GM12878 (cell line): ENCODE results near the gene KANSL2. TPM values are rescaled to one million over a fixed set of nuclear protein-coding genes. Genes with fewer than 3 reads are reported as not detected.
A peak's percentile ranks its signal among the peaks of the same experiment; 100 is the strongest.
"Not testable (repeated sequence)": the region's sequence is repeated elsewhere in the genome, so short reads cannot be mapped to it uniquely, and the experiment has no call there.

ENCODE experiments used
- ATAC-seq: fragments of 200-7000 bp; cut with Tn5 transposase; 3 replicates; pipeline ENCODE4 v1.9.1; 2020; ENCODE audit warnings: mild to moderate bottlenecking, moderate library complexity
- BruUV-seq: library from RNA; stranded (reverse); fragments of 400-500 nt; replicated peaks from 2 replicates; lab custom pipeline; 2021; lab: Mats Ljungman, UMichigan
- CTCF ChIA-PET: fragments of 300-600 bp; sonication (Branson Sonifier 250); formaldehyde crosslinking; extraction: SDS; loops from one replicate; lab custom pipeline; 2021; ENCODE audit warnings: inconsistent platforms; lab: Yijun Ruan, JAX
- POLR2A ChIA-PET: fragments of 350-600 bp; formaldehyde crosslinking; extraction: SDS; loops from one replicate; lab custom pipeline; 2021; ENCODE audit warnings: inconsistent platforms; lab: Charles Lee
- RAD21 ChIA-PET: fragments of 300-600 bp; sonication (Branson Sonifier 250); formaldehyde crosslinking; loops from one replicate; lab custom pipeline; 2023; ENCODE audit warnings: antibody characterized with exemption; ENCODE audit not compliant: unreplicated experiment; lab: Charles Lee
- SMC1A ChIA-PET: fragments of 300-600 bp; sonication (Branson Sonifier 250); formaldehyde crosslinking; loops from one replicate; lab custom pipeline; 2023; ENCODE audit not compliant: unreplicated experiment, uncharacterized antibody; lab: Charles Lee
- DNase-seq: peaks from one replicate; pipeline ENCODE4 v3.0.0-alpha.2; 2011; ENCODE audit warnings: low read depth, low spot score
- FAIRE-seq: peaks from 3 replicates; lab custom pipeline; 2011; peaks lifted over from hg19 to GRCh38; lab: Jason Lieb, UNC
- H2AFZ ChIP-seq: 2 replicates; pipeline ENCODE4 v1.6.0; 2011; ENCODE audit warnings: low read depth, low read length, control low read depth; ENCODE audit not compliant: control insufficient read depth
- H3K27ac ChIP-seq: 2 replicates; pipeline ENCODE4 v1.5.1; 2011; ENCODE audit warnings: control low read depth; ENCODE audit not compliant: control insufficient read depth, insufficient read depth
- H3K27me3 ChIP-seq, 2 experiments: replicated peaks in 1 of 2; 2 replicates each; pipeline versions ENCODE4 v1.6.0 to v1.6.1; 2011; ENCODE audit warnings: low read length in 1 of 2; ENCODE audit not compliant: control insufficient read depth in 2 of 2, insufficient read depth in 2 of 2
- H3K36me3 ChIP-seq, 2 experiments: 2 replicates each; pipeline ENCODE4 v1.5.1; 2011; ENCODE audit warnings: low read length in 1 of 2; ENCODE audit not compliant: control insufficient read depth in 2 of 2, insufficient read depth in 2 of 2
- H3K4me1 ChIP-seq: 2 replicates; pipeline ENCODE4 v1.6.1; 2011; ENCODE audit warnings: mild to moderate bottlenecking, low read length, moderate library complexity, mixed read lengths; ENCODE audit not compliant: control insufficient read depth, insufficient read depth
- H3K4me2 ChIP-seq: 2 replicates; pipeline ENCODE4 v1.6.0; 2011; ENCODE audit warnings: control low read depth; ENCODE audit not compliant: control insufficient read depth, insufficient read depth
- H3K4me3 ChIP-seq: fragments of 200-600 bp; sonication (generic); 2 replicates; pipeline ENCODE4 v1.5.1; 2016
- H3K79me2 ChIP-seq: 2 replicates; pipeline ENCODE4 v1.6.0; 2011; ENCODE audit warnings: low read length; ENCODE audit not compliant: control insufficient read depth, insufficient read depth
- H3K9ac ChIP-seq: 2 replicates; pipeline ENCODE4 v1.8.0; 2011; ENCODE audit warnings: low read length, control low read depth, mixed read lengths; ENCODE audit not compliant: control insufficient read depth, insufficient read depth
- H3K9me3 ChIP-seq: replicated peaks from 3 replicates; pipeline ENCODE4 v1.5.1; 2011; ENCODE audit warnings: mild to moderate bottlenecking, low read length; ENCODE audit not compliant: control insufficient read depth, insufficient read depth
- H4K20me1 ChIP-seq: 2 replicates; pipeline ENCODE4 v1.6.0; 2011; ENCODE audit not compliant: control insufficient read depth, insufficient read depth
- CREM ChIP-seq: IDR thresholded peaks from 2 replicates; pipeline ENCODE4 v1.6.1; 2014; ENCODE audit warnings: antibody characterized with exemption, low read depth
- IKZF2 ChIP-seq, 2 experiments: fragments of 450-650 bp; IDR thresholded peaks; 2 replicates each; pipeline ENCODE4 v1.6.1; 2017; ENCODE audit warnings: mild to moderate bottlenecking in 2 of 2, moderate library complexity in 2 of 2
- MYB ChIP-seq: fragments of 150-350 bp; IDR thresholded peaks from 2 replicates; pipeline ENCODE4 v1.6.1; 2014; ENCODE audit warnings: mild to moderate bottlenecking, low read depth, low read length, borderline replicate concordance
- PAX5 ChIP-seq: IDR thresholded peaks from 2 replicates; pipeline ENCODE4 v1.6.1; 2011; ENCODE audit warnings: low read depth, low read length, borderline replicate concordance
- PRDM15 ChIP-seq: fragments of 450-650 bp; formaldehyde crosslinking; IDR thresholded peaks from 2 replicates; pipeline ENCODE4 v1.4.0; 2020; ENCODE audit warnings: mild to moderate bottlenecking, moderate library complexity
- WGBS: methylation state at CpG from one replicate; pipeline ENCODE4 v1.1.6; 2016; ENCODE audit warnings: low lambda C conversion rate; ENCODE audit not compliant: insufficient replicate concordance, insufficient coverage; ENCODE audit errors: missing lambda C conversion rate; 5-methylcytosine and 5-hydroxymethylcytosine counted together
- in situ Hi-C: fragments of 300-500 bp; cut with MboI; formaldehyde crosslinking; loops from 9 replicates; pipeline ENCODE4 v1.14.3; 2018; ENCODE audit warnings: mixed read lengths
- intact Hi-C: fragments of 100-400 bp; cut with micrococcal nuclease; formaldehyde crosslinking; loops from one replicate; pipeline ENCODE4 v1.14.2; 2022; ENCODE audit not compliant: unreplicated experiment
- polyA plus RNA-seq, 11 experiments: library from polyadenylated mRNA; depleted of rRNA in 4 of 11; unstranded in 6 of 11; stranded (reverse) in 5 of 11; fragments of >200 nt; fragmentation: Nextera tagmentation in 4 of 11; fragmentation: Illumina TruSeq in 1 of 11; extraction: Ambion mirVana in 4 of 11; extraction: Trizol in 1 of 11; gene quantifications; 1 replicate in 1 of 11; 2 replicates in 10 of 11; pipeline versions ENCODE4 v1.2.1 to v1.2.3, GENCODE V29; 2011 to 2016; ENCODE audit warnings: inconsistent platforms in 2 of 11, missing spikeins in 2 of 11, low read depth in 1 of 11
- total RNA-seq, 4 experiments: library from RNA; depleted of rRNA in 3 of 4; stranded (reverse); fragments of >200 nt in 3 of 4; fragmentation: Illumina TruSeq in 1 of 4; extraction: Trizol in 1 of 4; gene quantifications; 2 replicates each; pipeline versions ENCODE4 v1.2.1 to v1.2.3, GENCODE V29; 2013 to 2021

The KANSL2 gene
- total and polyA plus RNA-seq, 10 of the 15 experiments (the other 5 are each of a cell fraction or from before 2014, with no cell fraction given), result 28.1 to 54.8 (median 40.9) TPM

GRCh38 chr12:48712209-48712608, 30.2 kb upstream of the KANSL2 start:
- intact Hi-C loops (no loop called here), in situ Hi-C loops (no loop called here)
- ChIA-PET POLR2A (interaction anchor here (1.0 kb wide), 1 partner anchor 34 kb away, joined by 3 read pairs; no protein-coding TSS in a partner anchor), RAD21 (no interaction called here), SMC1A (interaction anchor here (1.0 kb wide), 1 partner anchor 21 kb away, joined by 3 read pairs; no protein-coding TSS in a partner anchor), CTCF (no interaction called here)
- Histone ChIP-seq H3K9ac (no peak overlapping the region), H3K4me2 (no peak overlapping the region), H2AFZ (no peak overlapping the region), H3K4me3 (no peak overlapping the region), H4K20me1 (no peaks in the 10 kb centered on the region; the same call in 1 of the 2 replicates), H3K9me3 (no peaks in the 10 kb centered on the region), H3K4me1 (peaks cover 10% of the 10 kb centered on the region; the same call in 1 of the 2 replicates), H3K36me3 (peaks cover 0 to 14% of the 10 kb centered on the region in 2 experiments; a peak in 2 of 4 replicates), H3K27me3 (no peaks in the 10 kb centered on the region), H3K79me2 (peaks cover 64% of the 10 kb centered on the region), H3K27ac (no peak overlapping the region)
- BruUV-seq, result no TSS peak
- WGBS, result 93% methylated on average over 10 of the region's 10 CpGs
- DNase-seq (no peak), FAIRE-seq (no peak), ATAC-seq (no peak)
- no peak for TF ChIP-seq PAX5
- TF ChIP-seq IKZF2 (IDR thresholded peaks at IDR 0.05), result no peak
- TF ChIP-seq CREM, result no peak
- no peak for TF ChIP-seq PRDM15 (CRISPR knock-in tag)
- TF ChIP-seq MYB, result no peak

- RAD21 ChIA-PET, DNase-seq, H3K4me3 ChIP-seq, SMC1A ChIA-PET, H3K27me3 ChIP-seq, H3K4me1 ChIP-seq, in situ Hi-C loops, H3K9ac ChIP-seq, H2AFZ ChIP-seq, H3K9me3 ChIP-seq, H3K27ac ChIP-seq, intact Hi-C loops, ATAC-seq, CTCF ChIA-PET, FAIRE-seq, H4K20me1 ChIP-seq, H3K4me2 ChIP-seq, H3K79me2 ChIP-seq: not testable (repeated sequence)
- H3K36me3 ChIP-seq, result peaks cover 2 to 27% of the 10 kb centered on the region in 2 experiments
- 98% methylated on average over 7 of the region's 7 CpGs for WGBS
- POLR2A ChIA-PET, result interaction anchor here (0.7 to 1.0 kb wide), 2 partner anchors 36 to 163 kb away, joined by 3 read pairs; no protein-coding TSS in a partner anchor
- TSS peak; percentile 17 for BruUV-seq
Measured at GRCh38 chr12:48698822-48699221, 16.8 kb upstream of the KANSL2 start.
